Gastrocnemius medialis (tissue), 4 donors: Measurements from ENCODE around the gene LCAT. TPM values are rescaled to one million over a fixed set of nuclear protein-coding genes. Genes with fewer than 3 reads are reported as not detected.

Experiments
- ATAC-seq, 2 donors: fragments of 150-250 bp; one replicate each; pipeline ENCODE4 v1.9.1; 2016
- DNase-seq, 2 donors: peaks; one replicate each; pipeline ENCODE4 v3.0.0-alpha.2; 2019
- H3K27ac ChIP-seq, 4 donors: fragments of 200-600 bp; sonication (generic); 1 replicate in 1 of 4; 2 replicates in 3 of 4; pipeline ENCODE4 v1.5.1; 2016 to 2018; ENCODE audit warnings: mild to moderate bottlenecking in 2 of 4, moderate library complexity in 1 of 4
- H3K27me3 ChIP-seq, 3 donors: fragments of 200-600 bp; sonication (generic) in 2 of 3; 1 replicate in 1 of 3; 2 replicates in 2 of 3; pipeline versions ENCODE4 v1.5.1 to v1.6.0; 2016 to 2019; ENCODE audit warnings: mild to moderate bottlenecking in 1 of 3, moderate library complexity in 1 of 3
- H3K36me3 ChIP-seq, 2 donors: fragments of 200-600 bp; sonication (generic) in 1 of 2; one replicate each; pipeline ENCODE4 v1.5.1; 2017 to 2018
- H3K4me1 ChIP-seq, 2 donors: fragments of 200-600 bp; sonication (generic) in 1 of 2; one replicate each; pipeline ENCODE4 v1.5.1; 2016 to 2017; ENCODE audit warnings: mild to moderate bottlenecking in 2 of 2
- H3K4me3 ChIP-seq, 4 donors: fragments of 200-600 bp; sonication (generic) in 3 of 4; 1 replicate in 1 of 4; 2 replicates in 3 of 4; pipeline ENCODE4 v1.5.1; 2016 to 2019; ENCODE audit warnings: mild to moderate bottlenecking in 2 of 4
- H3K9me3 ChIP-seq, 3 donors: fragments of 200-600 bp; sonication (generic) in 2 of 3; 1 replicate in 1 of 3; 2 replicates in 2 of 3; pipeline ENCODE4 v1.5.1; 2016 to 2019
- POLR2A ChIP-seq, 2 donors: fragments of 450-650 bp; IDR thresholded peaks; one replicate each; pipeline ENCODE4 v1.6.1; 2017; ENCODE audit warnings: antibody characterized with exemption in 2 of 2, mild to moderate bottlenecking in 2 of 2, moderate library complexity in 2 of 2
- in situ Hi-C, 4 donors: fragments of 200-750 bp; cut with MboI; loops; one replicate each; pipeline versions ENCODE4 v1.15.0 to v1.8.0; 2017; ENCODE audit warnings: low sequenced_read_pairs in 4 of 4
- intact Hi-C: fragments of 100-400 bp; cut with DNase I; formaldehyde crosslinking; loops from one replicate; pipeline ENCODE4 v1.15.1; 2023; ENCODE audit warnings: low total_unique reads
- total RNA-seq, 4 donors: library from RNA; depleted of rRNA; stranded (reverse); fragments of >200 nt; gene quantifications; one replicate each; pipeline versions ENCODE4 v1.1.0 to v1.2.3, GENCODE V29; 2016
- TF ChIP-seq, protein P1 (sequence below), 5 experiments: fragments of 450-650 bp in 3 of 5; fragments of 200-600 bp in 2 of 5; sonication (generic) in 2 of 5; IDR thresholded peaks in 4 of 5; conservative IDR thresholded peaks in 1 of 5; 1 replicate in 4 of 5; 2 replicates in 1 of 5; pipeline ENCODE4 v1.5.1; 2016 to 2019; ENCODE audit warnings: antibody characterized with exemption in 5 of 5, mild to moderate bottlenecking in 3 of 5, moderate library complexity in 3 of 5

The LCAT gene
- total RNA-seq, 4 donors from 2014 or later: 2.5 to 18.7 (median 3.5) TPM

DNA sequence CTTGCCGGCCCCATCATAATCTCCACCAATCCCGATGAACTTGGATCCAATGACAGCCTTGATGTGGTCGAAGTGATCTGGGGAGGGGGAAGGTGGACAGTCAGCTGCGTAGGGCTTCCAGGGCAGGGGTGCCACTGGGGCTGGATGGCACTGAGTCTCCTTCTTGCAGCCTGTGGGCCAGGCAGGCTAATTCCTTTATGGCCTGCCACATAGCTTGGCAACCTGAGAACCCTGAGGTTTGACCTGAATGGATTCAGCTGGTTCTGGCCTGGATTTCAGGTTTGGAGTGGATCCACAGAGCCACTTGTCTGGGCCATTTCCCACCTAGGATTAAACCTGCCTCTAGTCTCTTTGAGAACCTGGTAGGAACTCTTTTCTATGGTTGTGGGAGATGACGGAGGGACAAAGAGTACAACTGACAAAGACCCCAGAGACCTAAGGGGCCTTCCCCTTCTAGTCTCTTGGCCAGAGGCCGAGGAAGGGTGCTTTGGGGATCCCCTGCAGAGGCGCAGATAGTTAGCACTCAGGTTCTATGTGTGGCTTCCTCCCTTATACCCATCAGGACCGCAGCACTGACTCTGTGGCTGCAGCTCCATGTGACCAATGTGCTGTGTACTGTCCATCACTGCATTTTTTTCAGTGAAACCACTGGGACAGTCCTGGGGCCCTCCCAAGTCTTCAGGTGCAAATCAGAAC lies 45.5 kb upstream of the LCAT start:
- Histone ChIP-seq H3K27ac (peak overlapping the region; percentile 83 to 93 (median 92)), H3K4me3 (no peak overlapping the region), H3K9me3 (no peaks in the 10 kb centered on the region), H3K36me3 (no peaks in the 10 kb centered on the region), H3K4me1 (peaks cover 56 to 72% of the 10 kb centered on the region in 2 donors), H3K27me3 (no peaks in the 10 kb centered on the region)
- DNase-seq: peak; percentile 59 to 77
- ATAC-seq: peak; percentile 63 to 75
- TF ChIP-seq, protein P1, sequence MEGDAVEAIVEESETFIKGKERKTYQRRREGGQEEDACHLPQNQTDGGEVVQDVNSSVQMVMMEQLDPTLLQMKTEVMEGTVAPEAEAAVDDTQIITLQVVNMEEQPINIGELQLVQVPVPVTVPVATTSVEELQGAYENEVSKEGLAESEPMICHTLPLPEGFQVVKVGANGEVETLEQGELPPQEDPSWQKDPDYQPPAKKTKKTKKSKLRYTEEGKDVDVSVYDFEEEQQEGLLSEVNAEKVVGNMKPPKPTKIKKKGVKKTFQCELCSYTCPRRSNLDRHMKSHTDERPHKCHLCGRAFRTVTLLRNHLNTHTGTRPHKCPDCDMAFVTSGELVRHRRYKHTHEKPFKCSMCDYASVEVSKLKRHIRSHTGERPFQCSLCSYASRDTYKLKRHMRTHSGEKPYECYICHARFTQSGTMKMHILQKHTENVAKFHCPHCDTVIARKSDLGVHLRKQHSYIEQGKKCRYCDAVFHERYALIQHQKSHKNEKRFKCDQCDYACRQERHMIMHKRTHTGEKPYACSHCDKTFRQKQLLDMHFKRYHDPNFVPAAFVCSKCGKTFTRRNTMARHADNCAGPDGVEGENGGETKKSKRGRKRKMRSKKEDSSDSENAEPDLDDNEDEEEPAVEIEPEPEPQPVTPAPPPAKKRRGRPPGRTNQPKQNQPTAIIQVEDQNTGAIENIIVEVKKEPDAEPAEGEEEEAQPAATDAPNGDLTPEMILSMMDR (IDR thresholded peaks at IDR 0.05 in 4 of 5, conservative IDR thresholded peaks at IDR 0.05 in 1 of 5): no peak
- TF ChIP-seq POLR2A (IDR thresholded peaks at IDR 0.05): no peak
- in situ Hi-C loops (loop anchor here in 2 of 4 donors (5.0 to 10.0 kb wide), 2 partner anchors 55 to 58 kb away; no protein-coding TSS in a partner anchor), intact Hi-C loops (loop anchor here (2.0 kb wide), 1 partner anchor 55 kb away; no protein-coding TSS in a partner anchor)

DNA sequence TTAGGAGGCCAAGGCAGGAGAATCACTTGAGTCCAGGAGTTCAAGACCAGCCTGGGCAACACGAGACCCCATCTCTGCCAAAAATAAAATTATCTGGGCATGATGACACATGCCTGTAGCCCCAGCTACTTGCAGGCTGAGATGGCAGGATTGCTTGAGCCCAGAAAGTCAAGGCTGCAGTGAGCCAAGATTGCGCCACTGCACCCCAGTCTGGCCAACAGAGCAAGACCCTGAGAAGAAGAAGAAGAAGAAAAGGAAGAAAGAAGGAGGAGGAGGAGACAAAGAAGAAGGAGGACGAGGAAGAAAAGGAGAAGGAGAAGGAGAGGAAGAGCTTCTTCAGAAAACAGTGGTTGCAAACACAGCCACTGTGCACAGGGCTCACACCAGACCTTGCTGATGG lies 44.8 kb upstream of the LCAT start:
- TF ChIP-seq POLR2A (IDR thresholded peaks at IDR 0.05): no peak
- TF ChIP-seq, protein P1 (IDR thresholded peaks at IDR 0.05 in 4 of 5, conservative IDR thresholded peaks at IDR 0.05 in 1 of 5): no peak
- Histone ChIP-seq H3K27me3 (no peaks in the 10 kb centered on the region), H3K4me1 (peaks cover 64 to 75% of the 10 kb centered on the region in 2 donors), H3K4me3 (no peak overlapping the region), H3K36me3 (no peaks in the 10 kb centered on the region), H3K9me3 (no peaks in the 10 kb centered on the region), H3K27ac (peak overlapping the region; percentile 83 to 93 (median 92))
- in situ Hi-C loops (no loop called here), intact Hi-C loops (loop anchor here (2.0 kb wide), 1 partner anchor 54 kb away; no protein-coding TSS in a partner anchor)
- no peak for ATAC-seq
- no peak for DNase-seq

DNA sequence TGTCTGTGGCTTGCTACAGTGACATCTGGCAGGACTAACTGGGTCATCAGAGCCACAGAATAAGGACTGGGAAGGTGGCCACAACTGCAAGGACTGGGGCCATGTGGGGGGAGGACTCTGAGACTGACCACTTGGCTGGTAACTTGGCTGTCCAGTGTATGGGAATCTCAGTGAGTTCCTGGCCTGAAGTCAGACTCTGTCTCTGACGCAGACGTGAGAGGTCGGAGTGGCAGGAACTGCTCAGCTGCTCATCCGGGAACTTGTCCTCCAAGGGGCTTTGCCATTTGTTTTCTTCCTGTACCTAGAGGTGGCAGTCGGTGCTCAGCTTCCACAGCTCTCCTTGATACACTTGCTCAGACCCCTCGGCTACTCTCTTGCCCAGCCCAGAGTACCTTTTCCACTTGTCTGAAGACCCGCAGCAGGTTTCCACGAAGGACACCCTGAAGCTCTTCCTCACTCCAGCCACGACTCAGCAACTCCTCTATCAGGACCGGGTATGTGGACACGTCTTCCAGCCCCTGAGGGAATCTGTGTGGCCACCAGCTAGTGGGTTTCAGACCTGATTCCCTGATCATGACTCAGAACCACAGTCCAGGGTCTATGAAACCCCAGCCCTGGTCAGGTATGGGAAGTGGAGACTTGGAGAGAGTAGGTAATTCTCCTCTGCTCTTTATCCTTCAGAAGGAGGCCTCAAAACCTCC lies 43.7 kb upstream of the LCAT start:
- peak overlapping the region; percentile 83 to 93 (median 92) for H3K27ac ChIP-seq
- H3K4me1 ChIP-seq: peaks cover 64 to 65% of the 10 kb centered on the region in 2 donors
- H3K27me3 ChIP-seq: no peaks in the 10 kb centered on the region
- no peaks in the 10 kb centered on the region for H3K36me3 ChIP-seq
- in situ Hi-C loops: no loop called here
- DNase-seq (peak; percentile 65 to 83), ATAC-seq (peak; percentile 78 to 80)
- intact Hi-C loops: loop anchor here (1.0 to 2.0 kb wide), 3 partner anchors 21 to 94 kb away; partner anchors contain the start of gene PSKH1
- no peaks in the 10 kb centered on the region for H3K9me3 ChIP-seq
- peak overlapping the region; percentile 10 to 49 (median 42) for H3K4me3 ChIP-seq
- TF ChIP-seq, protein P1 (IDR thresholded peaks at IDR 0.05 in 4 of 5, conservative IDR thresholded peaks at IDR 0.05 in 1 of 5): no peak
- peak; percentile 53 to 62 for TF ChIP-seq POLR2A (IDR thresholded peaks at IDR 0.05)

DNA sequence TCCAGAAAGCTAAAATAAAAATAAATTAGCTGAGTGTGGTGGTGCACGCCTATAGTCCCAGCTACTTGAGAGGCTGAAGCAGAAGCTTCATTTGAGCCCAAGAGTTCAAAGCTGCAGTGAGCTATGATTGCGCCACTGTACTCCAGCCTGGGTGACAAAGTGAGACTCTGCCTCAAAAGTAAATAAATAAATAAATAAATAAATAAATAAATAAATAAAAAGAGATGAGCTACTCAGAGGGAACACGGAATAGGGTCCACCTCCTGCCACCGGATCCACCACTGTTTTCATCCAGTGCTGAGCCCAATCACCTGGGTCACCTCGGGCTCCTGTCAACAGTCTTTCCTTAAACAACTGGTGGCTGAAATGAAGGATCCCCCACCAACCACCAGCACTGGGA lies 43.0 kb upstream of the LCAT start:
- no peak for DNase-seq
- no peak for TF ChIP-seq POLR2A (IDR thresholded peaks at IDR 0.05)
- TF ChIP-seq, protein P1 (IDR thresholded peaks at IDR 0.05 in 4 of 5, conservative IDR thresholded peaks at IDR 0.05 in 1 of 5): no peak
- ATAC-seq: peak in 1 of 2 donors; percentile 3

More for the DNA sequence above, 43.0 kb upstream of the LCAT start:
- Histone ChIP-seq H3K9me3 (no peaks in the 10 kb centered on the region), H3K27me3 (no peaks in the 10 kb centered on the region), H3K4me1 (peaks cover 64 to 65% of the 10 kb centered on the region in 2 donors), H3K36me3 (no peaks in the 10 kb centered on the region), H3K27ac (peak overlapping the region; percentile 83 to 93 (median 92)), H3K4me3 (no peak overlapping the region)
- intact Hi-C loops: loop anchor here (1.0 to 2.0 kb wide), 2 partner anchors 20 to 94 kb away; partner anchors contain the start of gene PSKH1
- in situ Hi-C loops: no loop called here
